MM.1S (cell line): ENCODE results near the gene SLC12A4.

Experiments
- CTCF ChIP-seq: fragments of 300-600 bp; sonication (generic); IDR thresholded peaks from 2 replicates; pipeline ENCODE4 v1.5.1; 2016; ENCODE audit warnings: antibody characterized with exemption, low read length, mixed read lengths
- EZH2 ChIP-seq: fragments of 300-600 bp; sonication (generic); optimal IDR thresholded peaks from 2 replicates; pipeline ENCODE3; 2017; ENCODE audit warnings: low read depth, mild to moderate bottlenecking, antibody characterized with exemption, low read length, mixed read lengths

- TF ChIP-seq CTCF = no peak
- TF ChIP-seq EZH2 = no peak
Observed at GRCh38 chr16:67954421-67955196, 13.8 kb downstream of the SLC12A4 start.
